K562 (cell line): ENCODE measurements around the gene HDHD5. TPM values are rescaled to one million over a fixed set of nuclear protein-coding genes. Genes with fewer than 3 reads are reported as not detected.
A peak's percentile ranks its signal among the peaks of the same experiment; 100 is the strongest.

ENCODE experiments used
- ETV1 ChIP-seq: fragments of 450-650 bp; conservative IDR thresholded peaks from 2 replicates; pipeline ENCODE4 v1.6.1; 2016; ENCODE audit warnings: missing genetic modification characterization, control low read depth, low read depth, missing compliant biosample characterization
- FOSL1 ChIP-seq: fragments of 200-800 bp; sonication (Bioruptor generic); conservative IDR thresholded peaks from 2 replicates; pipeline ENCODE4 v1.6.1; 2016; ENCODE audit warnings: missing genetic modification characterization, missing compliant biosample characterization
- HES1 ChIP-seq: fragments of 450-650 bp; IDR thresholded peaks from 2 replicates; pipeline ENCODE4 v1.6.1; 2016; ENCODE audit warnings: low read depth, mild to moderate bottlenecking, moderate library complexity
- HMG20A ChIP-seq: fragments of 450-650 bp; formaldehyde crosslinking; conservative IDR thresholded peaks from 2 replicates; pipeline ENCODE4 v1.4.0; 2020; ENCODE audit warnings: mild to moderate bottlenecking, mixed read lengths
- NRF1 ChIP-seq, 2 experiments: fragments of 450-650 bp; IDR thresholded peaks in 1 of 2; conservative IDR thresholded peaks in 1 of 2; 2 replicates each; pipeline ENCODE4 v1.6.1; 2014; ENCODE audit warnings: mild to moderate bottlenecking in 2 of 2
- RBM14 ChIP-seq: fragments of 200-400 bp; formaldehyde crosslinking; IDR thresholded peaks from 2 replicates; pipeline ENCODE4 v1.6.1; 2018; ENCODE audit warnings: low read depth, mild to moderate bottlenecking, low read length, moderate library complexity, borderline replicate concordance; ENCODE audit not compliant: insufficient read depth
- THAP7 ChIP-seq: fragments of 250-450 bp; sonication (Bioruptor Pico); IDR thresholded peaks from 2 replicates; pipeline ENCODE4 v1.5.0; 2021
- ZNF263 ChIP-seq: sonication (generic); formaldehyde crosslinking; IDR thresholded peaks from 2 replicates; pipeline ENCODE4 v1.8.0; 2022; ENCODE audit warnings: mild to moderate bottlenecking, missing genetic modification reagents, borderline replicate concordance
- ZNF282 ChIP-seq: sonication (generic); formaldehyde crosslinking; IDR thresholded peaks from 2 replicates; pipeline ENCODE4 v1.8.1; 2023; ENCODE audit warnings: missing genetic modification reagents
- ZNF347 ChIP-seq: fragments of 450-650 bp; formaldehyde crosslinking; IDR thresholded peaks from 2 replicates; pipeline ENCODE4 v1.4.0; 2020; ENCODE audit warnings: low read depth, mild to moderate bottlenecking, moderate library complexity
- polyA plus RNA-seq, 8 experiments: library from polyadenylated mRNA; depleted of rRNA in 4 of 8; stranded (reverse) in 5 of 8; unstranded in 3 of 8; fragments of >200 nt; fragmentation: Nextera tagmentation in 2 of 8; fragmentation: Illumina TruSeq in 1 of 8; extraction: Ambion mirVana in 2 of 8; extraction: Trizol in 1 of 8; gene quantifications; 2 replicates each; pipeline versions ENCODE4 v1.2.1 to v1.2.3, GENCODE V29; 2011 to 2014; ENCODE audit warnings: inconsistent platforms in 1 of 8, missing spikeins in 1 of 8
- total RNA-seq, 7 experiments: library from RNA; depleted of rRNA in 6 of 7; stranded (reverse); fragments of >200 nt in 6 of 7; fragmentation: Illumina TruSeq in 2 of 7; extraction: Trizol in 2 of 7; gene quantifications; 2 replicates each; pipeline versions ENCODE4 v1.2.1 to v1.2.3, GENCODE V29; 2011 to 2021; ENCODE audit warnings: low replicate concordance in 1 of 7
- TF ChIP-seq, protein P1 (sequence below): fragments of 200-800 bp; sonication (Bioruptor generic); IDR thresholded peaks from 2 replicates; pipeline ENCODE4 v1.6.1; 2017; ENCODE audit warnings: missing genetic modification characterization, missing compliant biosample characterization
- TF ChIP-seq, protein P2 (sequence below), 2 experiments: fragments of 450-650 bp in 1 of 2; sonication (generic) in 1 of 2; formaldehyde crosslinking in 1 of 2; IDR thresholded peaks; 2 replicates each; pipeline versions ENCODE4 v1.7.1 to v1.9.0; 2016 to 2022; ENCODE audit warnings: inconsistent platforms in 1 of 2, mild to moderate bottlenecking in 1 of 2, missing genetic modification reagents in 1 of 2

The HDHD5 gene
- total and polyA plus RNA-seq, 9 of the 15 experiments (the other 6 are each of a cell fraction or from before 2014, with no cell fraction given) = 1.6 to 36.6 (median 24.2) TPM

DNA sequence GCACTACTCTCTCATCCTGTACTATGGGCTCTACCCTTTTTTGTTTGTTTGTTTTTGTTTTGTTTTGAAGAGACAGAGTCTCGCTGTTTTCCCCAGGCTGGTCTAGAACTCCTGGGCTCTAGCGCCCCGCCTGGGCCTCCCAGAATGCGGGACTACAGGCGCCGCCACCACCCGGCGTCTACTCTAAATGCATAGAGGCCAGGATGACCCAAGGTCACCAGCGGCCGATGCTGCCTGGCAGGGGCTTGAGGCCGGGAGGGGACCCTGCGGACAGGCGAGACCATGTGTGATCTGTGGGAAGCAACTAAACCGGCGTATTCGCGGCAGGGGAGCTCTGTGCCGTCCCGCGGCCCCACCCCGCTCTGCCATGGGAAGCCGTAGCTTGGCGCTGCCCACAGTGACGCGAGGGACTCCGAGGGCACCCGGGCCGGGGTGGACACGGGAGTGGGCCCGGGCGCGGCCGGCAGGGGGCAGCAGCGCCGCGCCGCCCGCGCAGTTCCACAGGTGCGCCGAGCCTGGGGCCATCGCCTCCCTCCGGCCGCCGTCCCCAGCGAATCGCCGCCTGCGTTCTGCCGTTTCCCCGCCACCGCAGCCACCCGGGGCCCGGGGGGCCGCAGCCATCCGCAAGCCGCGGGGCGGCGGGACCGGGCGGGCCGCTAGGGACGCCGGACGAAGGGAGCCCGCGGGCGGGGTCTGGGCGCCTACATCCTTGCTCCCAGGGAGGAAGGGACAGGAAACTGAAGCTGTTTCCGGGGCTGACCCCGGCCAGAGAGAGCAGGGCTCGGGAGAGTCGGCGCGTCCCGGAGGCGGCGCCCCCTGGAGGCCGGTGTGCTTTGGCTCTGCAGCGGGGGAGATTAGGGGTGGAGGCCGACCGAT, 12.3 kb upstream of the HDHD5 start (continued):
- no peak for TF ChIP-seq THAP7
- TF ChIP-seq, protein P1, sequence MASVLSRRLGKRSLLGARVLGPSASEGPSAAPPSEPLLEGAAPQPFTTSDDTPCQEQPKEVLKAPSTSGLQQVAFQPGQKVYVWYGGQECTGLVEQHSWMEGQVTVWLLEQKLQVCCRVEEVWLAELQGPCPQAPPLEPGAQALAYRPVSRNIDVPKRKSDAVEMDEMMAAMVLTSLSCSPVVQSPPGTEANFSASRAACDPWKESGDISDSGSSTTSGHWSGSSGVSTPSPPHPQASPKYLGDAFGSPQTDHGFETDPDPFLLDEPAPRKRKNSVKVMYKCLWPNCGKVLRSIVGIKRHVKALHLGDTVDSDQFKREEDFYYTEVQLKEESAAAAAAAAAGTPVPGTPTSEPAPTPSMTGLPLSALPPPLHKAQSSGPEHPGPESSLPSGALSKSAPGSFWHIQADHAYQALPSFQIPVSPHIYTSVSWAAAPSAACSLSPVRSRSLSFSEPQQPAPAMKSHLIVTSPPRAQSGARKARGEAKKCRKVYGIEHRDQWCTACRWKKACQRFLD (CRISPR knock-in tag) = 0 out of 2 replicates have a peak, but pooled peaks have one; percentile 42
- TF ChIP-seq HMG20A (CRISPR knock-in tag) = no peak
- no peak for TF ChIP-seq ZNF347 (CRISPR knock-in tag)
- TF ChIP-seq ZNF263 (CRISPR knock-in tag) = no peak
- TF ChIP-seq FOSL1 (tag) = 0 out of 2 replicates have a peak, but pooled peaks have one; percentile 45
- peak; percentile 65 for TF ChIP-seq ETV1 (tag)
- TF ChIP-seq NRF1 (conservative IDR thresholded peaks at IDR 0.05 in 1 of 2, IDR thresholded peaks at IDR 0.05 in 1 of 2) = peak; percentile 65 to 72; a peak in 3 of 4 replicates
- TF ChIP-seq, protein P2, sequence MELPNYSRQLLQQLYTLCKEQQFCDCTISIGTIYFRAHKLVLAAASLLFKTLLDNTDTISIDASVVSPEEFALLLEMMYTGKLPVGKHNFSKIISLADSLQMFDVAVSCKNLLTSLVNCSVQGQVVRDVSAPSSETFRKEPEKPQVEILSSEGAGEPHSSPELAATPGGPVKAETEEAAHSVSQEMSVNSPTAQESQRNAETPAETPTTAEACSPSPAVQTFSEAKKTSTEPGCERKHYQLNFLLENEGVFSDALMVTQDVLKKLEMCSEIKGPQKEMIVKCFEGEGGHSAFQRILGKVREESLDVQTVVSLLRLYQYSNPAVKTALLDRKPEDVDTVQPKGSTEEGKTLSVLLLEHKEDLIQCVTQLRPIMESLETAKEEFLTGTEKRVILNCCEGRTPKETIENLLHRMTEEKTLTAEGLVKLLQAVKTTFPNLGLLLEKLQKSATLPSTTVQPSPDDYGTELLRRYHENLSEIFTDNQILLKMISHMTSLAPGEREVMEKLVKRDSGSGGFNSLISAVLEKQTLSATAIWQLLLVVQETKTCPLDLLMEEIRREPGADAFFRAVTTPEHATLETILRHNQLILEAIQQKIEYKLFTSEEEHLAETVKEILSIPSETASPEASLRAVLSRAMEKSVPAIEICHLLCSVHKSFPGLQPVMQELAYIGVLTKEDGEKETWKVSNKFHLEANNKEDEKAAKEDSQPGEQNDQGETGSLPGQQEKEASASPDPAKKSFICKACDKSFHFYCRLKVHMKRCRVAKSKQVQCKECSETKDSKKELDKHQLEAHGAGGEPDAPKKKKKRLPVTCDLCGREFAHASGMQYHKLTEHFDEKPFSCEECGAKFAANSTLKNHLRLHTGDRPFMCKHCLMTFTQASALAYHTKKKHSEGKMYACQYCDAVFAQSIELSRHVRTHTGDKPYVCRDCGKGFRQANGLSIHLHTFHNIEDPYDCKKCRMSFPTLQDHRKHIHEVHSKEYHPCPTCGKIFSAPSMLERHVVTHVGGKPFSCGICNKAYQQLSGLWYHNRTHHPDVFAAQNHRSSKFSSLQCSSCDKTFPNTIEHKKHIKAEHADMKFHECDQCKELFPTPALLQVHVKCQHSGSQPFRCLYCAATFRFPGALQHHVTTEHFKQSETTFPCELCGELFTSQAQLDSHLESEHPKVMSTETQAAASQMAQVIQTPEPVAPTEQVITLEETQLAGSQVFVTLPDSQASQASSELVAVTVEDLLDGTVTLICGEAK (IDR thresholded peaks at IDR 0.05) = peak; percentile 84
- TF ChIP-seq, protein P2 (CRISPR knock-in tag; IDR thresholded peaks at IDR 0.05) = no peak
- no peak for TF ChIP-seq ZNF282
- TF ChIP-seq HES1 = no peak
- TF ChIP-seq RBM14 = no peak
